BLaER1 treated with 17β-estradiol and CSF1 and Interleukin-3, amounts not matched to agents 10 nM and 100 nM (cell line): Measurements from ENCODE around the gene DAO.

ENCODE experiments used
- H3K27ac ChIP-seq, 11 experiments: shearing (Covaris generic); formaldehyde crosslinking; 2 replicates each; pipeline ENCODE4 v1.8.1; 2022
- H3K27me3 ChIP-seq, 11 experiments: shearing (Covaris generic); formaldehyde crosslinking; 2 replicates each; pipeline ENCODE4 v1.8.1; 2022
- H3K36me3 ChIP-seq, 11 experiments: shearing (Covaris generic); formaldehyde crosslinking; 2 replicates each; pipeline ENCODE4 v1.8.1; 2022
- H3K4me1 ChIP-seq, 10 experiments: shearing (Covaris generic); formaldehyde crosslinking; 2 replicates each; pipeline ENCODE4 v1.8.1; 2022
- H3K4me2 ChIP-seq, 11 experiments: shearing (Covaris generic); formaldehyde crosslinking; 2 replicates each; pipeline ENCODE4 v1.8.1; 2022
- H3K4me3 ChIP-seq, 10 experiments: shearing (Covaris generic); formaldehyde crosslinking; 2 replicates each; pipeline ENCODE4 v1.8.1; 2022
- H3K9ac ChIP-seq, 11 experiments: shearing (Covaris generic); formaldehyde crosslinking; 2 replicates each; pipeline ENCODE4 v1.8.1; 2022
- H3K9me3 ChIP-seq, 11 experiments: shearing (Covaris generic); formaldehyde crosslinking; replicated peaks in 1 of 11; 2 replicates each; pipeline ENCODE4 v1.8.1; 2022
- H4K20me1 ChIP-seq, 11 experiments: shearing (Covaris generic); formaldehyde crosslinking; 2 replicates each; pipeline ENCODE4 v1.8.1; 2022
- Cebpa-rat ChIP-seq, 11 experiments: shearing (Covaris generic); IDR thresholded peaks; 2 replicates each; pipeline ENCODE4 v1.8.1; 2022

DAO gene

DNA sequence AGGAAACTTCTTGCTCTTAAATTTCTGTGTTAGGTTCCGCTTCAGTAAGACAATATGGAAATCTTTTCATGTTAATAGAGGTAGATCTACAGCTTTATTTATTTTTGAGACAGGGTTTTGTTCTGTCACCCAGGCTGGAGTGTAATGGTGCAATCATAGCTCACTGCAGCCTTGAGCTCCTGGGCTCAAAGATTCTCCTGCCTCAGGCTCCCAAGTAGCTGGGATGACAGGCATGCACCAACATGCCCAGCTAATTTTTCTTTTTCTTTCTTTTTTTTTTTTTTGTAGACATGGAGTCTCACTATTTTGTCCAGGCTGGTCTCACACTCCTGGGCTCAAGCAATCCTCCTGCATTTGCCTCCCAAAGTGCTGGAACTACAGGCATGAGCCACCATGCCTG, 70.1 kb downstream of the DAO start:
- Histone ChIP-seq H3K9me3 (peaks cover 0 to 16% (median 13%) of the 10 kb centered on the region in 11 experiments; a peak in 20 of 22 replicates), H3K36me3 (no peaks in the 10 kb centered on the region), H3K4me2 (no peak overlapping the region), H4K20me1 (0 out of 22 replicates have a peak, but pooled peaks cover 0 to 4% (median 0%) of the 10 kb centered on the region in 11 experiments), H3K4me1 (peaks cover 0 to 24% (median 4%) of the 10 kb centered on the region in 10 experiments; a peak in 10 of 20 replicates), H3K4me3 (no peak overlapping the region), H3K27ac (no peak overlapping the region), H3K27me3 (no peaks in the 10 kb centered on the region), H3K9ac (no peak overlapping the region)
- TF ChIP-seq Cebpa-rat (IDR thresholded peaks at IDR 0.05), result no peak
